Neural progenitor cell (in vitro differentiated cells): ENCODE data around the gene PTPRT. TPM values are rescaled to one million over a fixed set of nuclear protein-coding genes. Genes with fewer than 3 reads are reported as not detected.

Experiments
- DNase-seq: peaks from one replicate; pipeline ENCODE4 v3.0.0-alpha.2; 2016; ENCODE audit warnings: low spot score
- H2AFZ ChIP-seq: fragments of 200-600 bp; sonication (generic); replicated peaks from 2 replicates; pipeline ENCODE4 v1.6.1; 2016; ENCODE audit warnings: antibody characterized with exemption
- H3F3A ChIP-seq: fragments of 200-600 bp; sonication (generic); 2 replicates; pipeline ENCODE4 v1.6.1; 2016; ENCODE audit warnings: antibody characterized with exemption, low read depth
- H3K27ac ChIP-seq: fragments of 200-600 bp; sonication (generic); 2 replicates; pipeline ENCODE4 v1.5.1; 2016; ENCODE audit warnings: mild to moderate bottlenecking
- H3K27me3 ChIP-seq: fragments of 200-600 bp; sonication (generic); 2 replicates; pipeline ENCODE4 v1.6.1; 2016; ENCODE audit warnings: mild to moderate bottlenecking, moderate library complexity
- H3K36me3 ChIP-seq: fragments of 200-600 bp; sonication (generic); 2 replicates; pipeline ENCODE4 v1.5.1; 2016
- H3K4me1 ChIP-seq: fragments of 200-600 bp; sonication (generic); 2 replicates; pipeline ENCODE4 v1.6.1; 2016; ENCODE audit warnings: mixed run types
- H3K4me2 ChIP-seq: fragments of 200-600 bp; sonication (generic); 2 replicates; pipeline ENCODE4 v1.6.1; 2016
- H3K4me3 ChIP-seq: fragments of 200-600 bp; sonication (generic); 2 replicates; pipeline ENCODE4 v1.5.1; 2016
- H3K79me2 ChIP-seq: fragments of 200-600 bp; sonication (generic); 2 replicates; pipeline ENCODE4 v1.6.1; 2016; ENCODE audit warnings: low read depth
- H3K9ac ChIP-seq: fragments of 200-600 bp; sonication (generic); 2 replicates; pipeline ENCODE4 v1.6.1; 2016
- H3K9me3 ChIP-seq: fragments of 200-600 bp; sonication (generic); 2 replicates; pipeline ENCODE4 v1.5.1; 2016; ENCODE audit warnings: low read depth
- H4K20me1 ChIP-seq: fragments of 200-600 bp; sonication (generic); 2 replicates; pipeline ENCODE4 v1.6.1; 2016; ENCODE audit warnings: low read depth
- H3K27ac Mint-ChIP-seq: 3 replicates; pipeline ENCODE4 v1.8.0; 2021; ENCODE audit warnings: mixed read lengths
- H3K27me3 Mint-ChIP-seq: 2 replicates; pipeline ENCODE4 v1.8.0; 2022; ENCODE audit warnings: low read depth, mild to moderate bottlenecking, inconsistent platforms, moderate library complexity, mixed read lengths; ENCODE audit not compliant: insufficient read depth
- H3K36me3 Mint-ChIP-seq: 3 replicates; pipeline ENCODE4 v1.8.0; 2021; ENCODE audit warnings: mixed read lengths
- H3K4me1 Mint-ChIP-seq: 3 replicates; pipeline ENCODE4 v1.8.0; 2021; ENCODE audit warnings: mixed read lengths
- H3K4me3 Mint-ChIP-seq: 3 replicates; pipeline ENCODE4 v1.8.0; 2021; ENCODE audit warnings: mild to moderate bottlenecking, moderate library complexity, mixed read lengths
- H3K9me3 Mint-ChIP-seq: 3 replicates; pipeline ENCODE4 v1.8.0; 2020; ENCODE audit warnings: mixed read lengths
- EZH2 ChIP-seq: fragments of 200-600 bp; sonication (generic); IDR thresholded peaks from 2 replicates; pipeline ENCODE4 v1.6.1; 2017; ENCODE audit warnings: antibody characterized with exemption, mild to moderate bottlenecking, moderate library complexity
- EZH2phosphoT487 ChIP-seq: fragments of 200-600 bp; sonication (generic); IDR thresholded peaks from 2 replicates; pipeline ENCODE4 v1.6.1; 2017; ENCODE audit warnings: antibody characterized with exemption
- total RNA-seq: library from RNA; depleted of rRNA; stranded (reverse); fragments of >200 nt; gene quantifications from 2 replicates; pipeline ENCODE4 v1.2.3, GENCODE V29; 2015; ENCODE audit warnings: low replicate concordance
- TF ChIP-seq, protein P1 (sequence below): fragments of 200-600 bp; sonication (generic); IDR thresholded peaks from 2 replicates; pipeline ENCODE4 v1.5.1; 2017; ENCODE audit warnings: antibody characterized with exemption, mild to moderate bottlenecking

Gene PTPRT
- total RNA-seq, 1 donor from 2014 or later, result 1.1 TPM

DNA sequence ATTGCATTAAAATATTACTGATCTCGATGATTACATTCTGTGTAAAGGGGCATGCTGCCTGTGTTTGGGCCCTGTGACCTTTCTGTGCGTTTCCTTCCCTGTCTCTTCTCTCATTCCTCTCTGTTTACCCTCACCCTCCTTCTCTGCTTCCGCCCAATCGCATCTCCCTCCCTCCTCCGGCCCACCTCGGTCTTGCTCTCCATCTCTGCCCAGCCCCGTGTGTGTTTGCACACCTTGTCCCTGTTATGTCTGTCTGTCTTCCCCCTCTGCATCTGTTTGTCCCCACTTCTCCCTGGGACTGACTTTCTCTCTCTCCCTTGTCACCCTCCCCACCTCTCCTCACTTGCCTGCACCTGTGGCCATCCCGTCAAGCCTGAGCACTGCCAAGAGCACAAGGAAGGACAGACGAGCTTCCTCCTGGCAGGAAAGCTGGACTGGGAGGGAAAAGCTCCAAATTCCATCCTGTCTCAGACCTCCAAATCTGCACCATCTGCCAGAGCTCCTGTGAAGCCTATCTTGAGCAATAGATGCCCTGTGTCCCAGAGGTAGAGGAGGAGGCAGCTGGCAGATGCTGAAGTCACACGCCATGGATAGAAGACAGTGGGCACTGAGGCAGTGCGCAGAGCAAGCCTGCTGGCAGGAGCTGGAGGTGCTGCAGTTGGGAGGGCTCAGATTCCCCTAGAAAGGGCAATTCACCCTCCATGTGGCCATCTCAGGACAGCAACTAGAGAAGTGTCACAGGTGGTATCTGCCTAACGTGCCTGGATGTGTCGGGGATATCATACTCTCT is 172.3 kb downstream of the PTPRT start:
- no peaks in the 10 kb centered on the region for H4K20me1 ChIP-seq
- no peaks in the 10 kb centered on the region for H3K36me3 ChIP-seq
- no peak overlapping the region for H2AFZ ChIP-seq
- Mint-ChIP-seq H3K4me1 (no peaks in the 10 kb centered on the region), H3K36me3 (no peaks in the 10 kb centered on the region), H3K9me3 (no peaks in the 10 kb centered on the region), H3K27me3 (peaks cover 3% of the 10 kb centered on the region), H3K4me3 (no peak overlapping the region), H3K27ac (no peak overlapping the region)
- H3K27me3 ChIP-seq, result no peaks in the 10 kb centered on the region
- TF ChIP-seq, protein P1, sequence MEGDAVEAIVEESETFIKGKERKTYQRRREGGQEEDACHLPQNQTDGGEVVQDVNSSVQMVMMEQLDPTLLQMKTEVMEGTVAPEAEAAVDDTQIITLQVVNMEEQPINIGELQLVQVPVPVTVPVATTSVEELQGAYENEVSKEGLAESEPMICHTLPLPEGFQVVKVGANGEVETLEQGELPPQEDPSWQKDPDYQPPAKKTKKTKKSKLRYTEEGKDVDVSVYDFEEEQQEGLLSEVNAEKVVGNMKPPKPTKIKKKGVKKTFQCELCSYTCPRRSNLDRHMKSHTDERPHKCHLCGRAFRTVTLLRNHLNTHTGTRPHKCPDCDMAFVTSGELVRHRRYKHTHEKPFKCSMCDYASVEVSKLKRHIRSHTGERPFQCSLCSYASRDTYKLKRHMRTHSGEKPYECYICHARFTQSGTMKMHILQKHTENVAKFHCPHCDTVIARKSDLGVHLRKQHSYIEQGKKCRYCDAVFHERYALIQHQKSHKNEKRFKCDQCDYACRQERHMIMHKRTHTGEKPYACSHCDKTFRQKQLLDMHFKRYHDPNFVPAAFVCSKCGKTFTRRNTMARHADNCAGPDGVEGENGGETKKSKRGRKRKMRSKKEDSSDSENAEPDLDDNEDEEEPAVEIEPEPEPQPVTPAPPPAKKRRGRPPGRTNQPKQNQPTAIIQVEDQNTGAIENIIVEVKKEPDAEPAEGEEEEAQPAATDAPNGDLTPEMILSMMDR, result no peak
- TF ChIP-seq EZH2phosphoT487, result no peak
- DNase-seq, result no peak
- H3K27ac ChIP-seq, result no peak overlapping the region
- H3K4me1 ChIP-seq, result no peaks in the 10 kb centered on the region
- H3K4me3 ChIP-seq, result no peak overlapping the region
- H3K4me2 ChIP-seq, result no peak overlapping the region
- no peaks in the 10 kb centered on the region for H3K79me2 ChIP-seq
- H3F3A ChIP-seq, result no peaks in the 10 kb centered on the region
- H3K9ac ChIP-seq, result no peak overlapping the region
- no peaks in the 10 kb centered on the region for H3K9me3 ChIP-seq

DNA sequence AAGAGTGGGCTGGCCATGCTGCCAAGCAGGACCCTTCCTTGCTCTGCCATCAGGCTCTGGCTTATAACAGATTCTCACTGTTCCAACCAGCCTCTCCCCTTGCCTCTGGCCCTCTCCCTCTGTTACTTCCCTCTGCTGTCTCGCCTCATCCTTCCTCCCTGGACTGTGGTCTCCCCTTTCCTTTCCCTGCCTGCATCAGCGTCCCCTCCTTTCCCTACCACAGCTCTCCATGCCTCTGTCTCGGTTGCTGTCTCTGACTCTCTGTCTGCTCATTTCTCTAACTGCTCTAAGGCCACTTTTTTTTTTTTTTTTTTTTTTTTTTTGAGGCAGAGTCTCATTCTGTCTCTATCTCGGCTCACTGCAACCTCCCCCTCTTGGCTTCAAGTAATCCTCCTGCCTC is 173.4 kb downstream of the PTPRT start:
- Mint-ChIP-seq H3K27me3 (peaks cover 2% of the 10 kb centered on the region), H3K9me3 (no peaks in the 10 kb centered on the region), H3K4me3 (no peak overlapping the region), H3K27ac (no peak overlapping the region), H3K4me1 (no peaks in the 10 kb centered on the region), H3K36me3 (no peaks in the 10 kb centered on the region)
- no peak overlapping the region for H3K4me2 ChIP-seq
- H3K27me3 ChIP-seq, result no peaks in the 10 kb centered on the region
- no peaks in the 10 kb centered on the region for H3K79me2 ChIP-seq
- H3K4me3 ChIP-seq, result no peak overlapping the region
- H3K9ac ChIP-seq, result no peak overlapping the region
- H3K4me1 ChIP-seq, result no peaks in the 10 kb centered on the region
- DNase-seq, result no peak
- no peaks in the 10 kb centered on the region for H3K36me3 ChIP-seq
- no peak overlapping the region for H2AFZ ChIP-seq
- TF ChIP-seq, protein P1, result no peak
- TF ChIP-seq EZH2phosphoT487 (no peak), EZH2 (no peak)
- H3F3A ChIP-seq, result no peaks in the 10 kb centered on the region
- no peaks in the 10 kb centered on the region for H4K20me1 ChIP-seq
- H3K27ac ChIP-seq, result no peak overlapping the region
- H3K9me3 ChIP-seq, result no peaks in the 10 kb centered on the region

DNA sequence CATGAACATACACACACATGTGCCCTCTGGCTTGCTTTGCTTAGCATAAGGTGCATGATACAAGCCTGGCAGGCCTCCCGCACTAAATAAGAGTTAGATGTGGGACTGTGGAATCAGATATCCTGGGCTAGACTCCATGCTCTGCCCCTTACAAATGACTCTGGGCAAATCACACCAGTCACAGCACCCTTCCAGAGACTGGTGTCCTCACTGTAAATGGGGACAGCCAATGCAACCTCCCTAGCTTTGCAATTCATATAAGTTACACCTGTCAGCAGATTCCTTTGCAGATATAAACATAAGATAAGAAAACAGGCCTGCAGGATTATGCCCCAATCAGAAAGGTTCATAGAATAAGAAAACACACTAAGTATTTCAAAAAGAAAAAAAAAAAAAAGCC is 174.1 kb downstream of the PTPRT start:
- Histone ChIP-seq H3K4me2 (no peak overlapping the region), H3K79me2 (no peaks in the 10 kb centered on the region), H3K4me1 (no peaks in the 10 kb centered on the region), H2AFZ (no peak overlapping the region), H3K4me3 (no peak overlapping the region), H3K27me3 (no peaks in the 10 kb centered on the region), H3K9ac (no peak overlapping the region), H4K20me1 (no peaks in the 10 kb centered on the region), H3K9me3 (no peaks in the 10 kb centered on the region), H3K27ac (no peak overlapping the region), H3K36me3 (no peaks in the 10 kb centered on the region), H3F3A (no peaks in the 10 kb centered on the region)
- H3K36me3 Mint-ChIP-seq, result no peaks in the 10 kb centered on the region
- peaks cover 2% of the 10 kb centered on the region for H3K27me3 Mint-ChIP-seq
- no peak for DNase-seq
- H3K4me1 Mint-ChIP-seq, result no peaks in the 10 kb centered on the region
- TF ChIP-seq EZH2phosphoT487, result no peak
- H3K9me3 Mint-ChIP-seq, result no peaks in the 10 kb centered on the region
- no peak overlapping the region for H3K4me3 Mint-ChIP-seq
- no peak overlapping the region for H3K27ac Mint-ChIP-seq

DNA sequence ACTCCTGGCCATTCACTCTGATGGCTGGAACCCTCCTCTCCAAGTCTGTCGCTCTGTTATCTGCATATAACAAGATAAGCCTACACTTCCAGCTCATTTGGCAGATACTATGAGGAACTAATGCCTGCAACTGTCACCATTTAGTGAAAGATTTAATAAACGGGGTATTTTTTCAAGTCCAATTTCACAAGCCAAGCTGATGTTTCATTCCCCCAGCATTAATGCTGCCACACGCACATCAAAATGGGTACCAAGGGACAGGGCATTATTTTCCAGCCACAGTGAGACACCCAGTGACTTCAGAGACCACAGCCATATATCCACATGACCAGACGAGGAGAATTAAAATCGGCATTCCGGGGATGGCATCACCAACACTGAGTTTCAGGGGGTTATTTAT is 175.5 kb downstream of the PTPRT start:
- Histone ChIP-seq H4K20me1 (no peaks in the 10 kb centered on the region), H3K27me3 (no peaks in the 10 kb centered on the region), H2AFZ (no peak overlapping the region), H3K4me3 (no peak overlapping the region), H3F3A (no peaks in the 10 kb centered on the region), H3K27ac (no peak overlapping the region), H3K79me2 (no peaks in the 10 kb centered on the region), H3K4me2 (no peak overlapping the region), H3K36me3 (no peaks in the 10 kb centered on the region), H3K9me3 (no peaks in the 10 kb centered on the region), H3K9ac (no peak overlapping the region), H3K4me1 (no peaks in the 10 kb centered on the region)
- Mint-ChIP-seq H3K27me3 (peaks cover 2% of the 10 kb centered on the region), H3K27ac (no peak overlapping the region), H3K9me3 (no peaks in the 10 kb centered on the region), H3K36me3 (no peaks in the 10 kb centered on the region), H3K4me1 (no peaks in the 10 kb centered on the region), H3K4me3 (no peak overlapping the region)
- TF ChIP-seq EZH2, result no peak
- no peak for TF ChIP-seq EZH2phosphoT487
- TF ChIP-seq, protein P1, result no peak
- DNase-seq, result no peak
